Uterine smooth muscle cell (primary cell): Measurements from ENCODE around the gene RFX3. TPM values are rescaled to one million over a fixed set of nuclear protein-coding genes. Genes with fewer than 3 reads are reported as not detected.

Experiments
- total RNA-seq: library from RNA; depleted of rRNA; stranded (reverse); fragments of >200 nt; gene quantifications from 2 replicates; pipeline ENCODE4 v1.2.3, GENCODE V29; 2014

RFX3 gene
- total RNA-seq: 3.9 and 4.0 TPM in 2 replicates

GRCh38 chr9:3525836-3526164, at the start of gene RFX3:
RFX3 (minus strand) TSS chr9:3526001; CDS start chr9:3395588, 130,413 bp downstream.

